Right atrium auricular region (tissue), 2 donors: ENCODE data around the gene SLC39A9. TPM values are rescaled to one million over a fixed set of nuclear protein-coding genes. Genes with fewer than 3 reads are reported as not detected.

Source experiments
- DNase-seq: peaks from one replicate; pipeline ENCODE4 v3.0.0-alpha.2; 2019; ENCODE audit warnings: low spot score
- H3K27ac ChIP-seq, 2 donors: fragments of 200-600 bp; sonication (generic); 1 replicate in 1 of 2; 2 replicates in 1 of 2; pipeline ENCODE4 v1.5.1; 2016 to 2019
- H3K27me3 ChIP-seq, 2 donors: fragments of 200-600 bp; sonication (generic); one replicate each; pipeline versions ENCODE4 v1.5.1 to v1.6.0; 2017 to 2019
- H3K36me3 ChIP-seq: fragments of 200-600 bp; sonication (generic); one replicate; pipeline ENCODE4 v1.5.1; 2016
- H3K4me1 ChIP-seq, 2 donors: fragments of 200-600 bp; sonication (generic); one replicate each; pipeline versions ENCODE4 v1.5.1 to v1.6.0; 2017 to 2019
- H3K4me3 ChIP-seq, 2 donors: fragments of 200-600 bp; sonication (generic); 1 replicate in 1 of 2; 2 replicates in 1 of 2; pipeline ENCODE4 v1.5.1; 2017 to 2019; ENCODE audit warnings: mild to moderate bottlenecking in 1 of 2, moderate library complexity in 1 of 2
- H3K9me3 ChIP-seq, 2 donors: fragments of 200-600 bp; sonication (generic); one replicate each; pipeline ENCODE4 v1.5.1; 2019
- total RNA-seq, 2 donors: library from RNA; depleted of rRNA; stranded (reverse); fragments of >200 nt; gene quantifications; one replicate each; pipeline ENCODE4 v1.1.0, GENCODE V29; 2016
- TF ChIP-seq, protein P1 (sequence below), 2 donors: fragments of 200-600 bp; sonication (generic); IDR thresholded peaks; one replicate each; pipeline ENCODE4 v1.5.1; 2019; ENCODE audit warnings: antibody characterized with exemption in 2 of 2

Gene SLC39A9
- total RNA-seq, 2 donors from 2014 or later, result 29.3 to 37.5 TPM

DNA sequence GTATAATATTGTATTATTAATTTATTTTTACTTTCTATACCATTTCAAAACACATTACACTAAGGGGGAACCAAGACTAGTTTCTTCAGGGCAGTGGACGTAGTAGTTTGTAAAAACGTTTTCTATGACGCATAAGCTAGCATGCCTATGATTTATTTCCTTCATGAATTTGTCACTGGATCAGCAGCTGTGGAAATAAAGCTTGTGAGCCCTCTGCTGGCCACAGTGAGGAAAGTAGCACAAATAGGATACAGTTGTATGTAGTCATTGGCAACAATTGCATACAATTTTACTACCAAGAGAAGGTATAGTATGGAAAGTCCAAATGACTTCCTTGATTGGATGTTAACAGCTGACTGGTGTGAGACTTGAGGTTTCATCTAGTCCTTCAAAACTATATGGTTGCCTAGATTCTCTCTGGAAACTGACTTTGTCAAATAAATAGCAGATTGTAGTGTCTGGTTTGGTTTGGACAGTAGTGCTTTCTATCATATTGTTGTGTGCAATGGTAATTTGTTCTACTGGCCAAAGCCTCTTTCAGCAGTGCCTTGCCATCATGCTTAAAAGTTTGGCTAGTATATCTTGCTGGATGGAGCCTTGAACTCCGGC, 61.7 kb downstream of the SLC39A9 start:
- Histone ChIP-seq H3K9me3 (no peaks in the 10 kb centered on the region), H3K27me3 (no peaks in the 10 kb centered on the region), H3K4me1 (no peaks in the 10 kb centered on the region), H3K27ac (no peak overlapping the region), H3K4me3 (no peak overlapping the region), H3K36me3 (peaks cover 25% of the 10 kb centered on the region)
- TF ChIP-seq, protein P1, sequence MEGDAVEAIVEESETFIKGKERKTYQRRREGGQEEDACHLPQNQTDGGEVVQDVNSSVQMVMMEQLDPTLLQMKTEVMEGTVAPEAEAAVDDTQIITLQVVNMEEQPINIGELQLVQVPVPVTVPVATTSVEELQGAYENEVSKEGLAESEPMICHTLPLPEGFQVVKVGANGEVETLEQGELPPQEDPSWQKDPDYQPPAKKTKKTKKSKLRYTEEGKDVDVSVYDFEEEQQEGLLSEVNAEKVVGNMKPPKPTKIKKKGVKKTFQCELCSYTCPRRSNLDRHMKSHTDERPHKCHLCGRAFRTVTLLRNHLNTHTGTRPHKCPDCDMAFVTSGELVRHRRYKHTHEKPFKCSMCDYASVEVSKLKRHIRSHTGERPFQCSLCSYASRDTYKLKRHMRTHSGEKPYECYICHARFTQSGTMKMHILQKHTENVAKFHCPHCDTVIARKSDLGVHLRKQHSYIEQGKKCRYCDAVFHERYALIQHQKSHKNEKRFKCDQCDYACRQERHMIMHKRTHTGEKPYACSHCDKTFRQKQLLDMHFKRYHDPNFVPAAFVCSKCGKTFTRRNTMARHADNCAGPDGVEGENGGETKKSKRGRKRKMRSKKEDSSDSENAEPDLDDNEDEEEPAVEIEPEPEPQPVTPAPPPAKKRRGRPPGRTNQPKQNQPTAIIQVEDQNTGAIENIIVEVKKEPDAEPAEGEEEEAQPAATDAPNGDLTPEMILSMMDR (IDR thresholded peaks at IDR 0.05), result peak; percentile 52 to 81
- peak; percentile 78 for DNase-seq

DNA sequence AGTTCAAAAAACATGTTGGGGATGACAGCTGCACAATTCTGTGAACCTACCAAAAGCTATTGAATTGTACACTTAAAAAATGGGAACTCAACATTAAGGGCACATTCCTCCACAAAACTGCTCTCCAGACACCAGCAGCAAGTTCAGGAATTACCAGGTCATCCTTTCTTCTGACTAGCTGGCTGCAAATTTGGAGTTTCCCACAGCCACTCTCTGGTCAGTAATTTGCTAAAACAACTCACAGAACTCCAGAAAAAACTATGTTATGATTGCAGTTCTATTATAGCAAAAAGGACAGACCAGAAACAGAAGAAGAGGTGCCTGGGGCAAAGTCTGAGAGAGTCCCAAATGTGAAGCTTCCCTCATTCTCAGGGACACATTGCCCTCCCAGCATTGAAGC, 65.9 kb downstream of the SLC39A9 start:
- no peaks in the 10 kb centered on the region for H3K4me1 ChIP-seq
- TF ChIP-seq, protein P1 (IDR thresholded peaks at IDR 0.05), result no peak
- H3K27ac ChIP-seq, result no peak overlapping the region
- no peak for DNase-seq
- H3K27me3 ChIP-seq, result no peaks in the 10 kb centered on the region
- no peaks in the 10 kb centered on the region for H3K9me3 ChIP-seq
- no peaks in the 10 kb centered on the region for H3K36me3 ChIP-seq
- no peak overlapping the region for H3K4me3 ChIP-seq

DNA sequence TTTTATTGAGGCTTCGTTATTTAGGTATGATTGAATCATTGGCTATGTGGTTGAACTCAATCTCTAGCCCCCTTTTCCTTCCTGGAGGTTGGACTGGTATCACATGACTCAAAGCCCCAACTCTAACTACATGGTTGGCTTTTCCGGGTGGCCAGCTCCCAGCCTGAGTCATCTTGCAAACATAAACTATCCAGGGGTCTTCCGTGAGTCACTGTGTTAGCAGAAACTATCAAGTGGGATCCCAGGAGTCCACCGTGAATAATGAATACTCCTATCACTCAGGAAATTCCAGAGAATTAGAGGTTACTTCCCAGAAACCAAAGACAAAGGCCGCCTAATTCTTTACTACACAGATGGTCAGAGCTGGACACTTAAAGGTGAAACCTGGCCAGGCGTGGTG, 66.3 kb downstream of the SLC39A9 start:
- Histone ChIP-seq H3K4me1 (no peaks in the 10 kb centered on the region), H3K4me3 (no peak overlapping the region), H3K27ac (no peak overlapping the region), H3K27me3 (no peaks in the 10 kb centered on the region), H3K9me3 (no peaks in the 10 kb centered on the region), H3K36me3 (no peaks in the 10 kb centered on the region)
- no peak for DNase-seq
- TF ChIP-seq, protein P1 (IDR thresholded peaks at IDR 0.05), result no peak

DNA sequence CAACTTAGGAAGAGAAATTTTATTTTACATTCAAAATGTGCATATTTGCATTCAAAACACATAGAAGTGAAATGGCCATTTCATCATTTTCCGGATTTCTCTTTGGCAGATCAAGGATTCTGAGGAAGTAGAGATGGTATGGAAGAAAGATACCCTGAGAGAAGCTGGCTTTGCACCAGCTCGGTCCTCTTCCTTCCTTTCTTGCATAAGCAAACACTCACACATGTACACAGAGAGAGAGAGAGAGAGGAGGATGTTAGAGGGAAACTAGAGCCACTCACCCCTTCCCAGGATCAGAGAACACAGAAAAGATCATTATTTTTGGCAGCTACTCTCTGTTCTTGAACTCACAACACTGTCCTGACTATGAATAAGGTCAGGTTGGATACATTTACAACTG, 70.5 kb downstream of the SLC39A9 start:
- Histone ChIP-seq H3K27me3 (no peaks in the 10 kb centered on the region), H3K27ac (no peak overlapping the region), H3K4me3 (no peak overlapping the region), H3K36me3 (no peaks in the 10 kb centered on the region), H3K4me1 (no peaks in the 10 kb centered on the region), H3K9me3 (no peaks in the 10 kb centered on the region)
- TF ChIP-seq, protein P1 (IDR thresholded peaks at IDR 0.05), result no peak
- DNase-seq, result no peak

DNA sequence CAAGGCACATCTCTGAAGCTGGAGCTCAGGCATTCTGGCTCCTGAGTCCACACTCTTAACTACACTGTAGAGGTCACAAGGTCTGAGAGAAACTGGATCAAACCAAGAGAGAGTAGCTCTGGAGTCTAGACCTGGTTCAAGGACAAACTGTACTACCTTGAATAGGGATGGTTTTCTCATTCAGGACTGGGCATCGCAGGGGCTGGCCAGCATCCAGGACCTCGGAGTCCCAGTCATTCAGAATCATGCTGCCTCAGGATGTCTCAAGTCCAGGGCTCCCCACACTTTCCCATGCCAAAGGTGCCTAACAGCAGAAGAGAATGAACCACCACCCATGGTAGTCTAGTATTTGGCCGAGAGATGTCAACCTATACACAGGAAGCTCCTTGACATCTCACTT, 72.9 kb downstream of the SLC39A9 start:
- no peak overlapping the region for H3K27ac ChIP-seq
- H3K4me3 ChIP-seq, result no peak overlapping the region
- no peak for DNase-seq
- TF ChIP-seq, protein P1 (IDR thresholded peaks at IDR 0.05), result no peak
- H3K9me3 ChIP-seq, result no peaks in the 10 kb centered on the region
- no peaks in the 10 kb centered on the region for H3K27me3 ChIP-seq
- H3K4me1 ChIP-seq, result no peaks in the 10 kb centered on the region
- no peaks in the 10 kb centered on the region for H3K36me3 ChIP-seq

DNA sequence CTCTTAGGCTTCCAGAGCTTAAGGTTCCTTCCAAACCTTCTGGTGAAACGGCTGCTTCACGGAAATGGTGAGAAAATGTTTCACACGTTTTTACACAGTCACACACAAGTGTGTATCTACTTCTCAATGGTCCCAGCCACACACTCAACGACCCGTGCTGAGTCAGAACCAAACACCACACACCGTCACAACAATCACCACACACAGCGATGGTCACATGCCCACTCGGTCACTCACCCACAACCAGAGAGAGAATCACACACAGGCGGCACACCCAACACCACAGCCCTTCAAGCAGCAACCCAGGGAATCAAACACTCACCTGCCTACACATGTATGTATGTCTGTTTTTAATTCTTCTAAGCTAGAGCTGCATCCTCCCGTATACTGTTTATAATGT, 73.4 kb downstream of the SLC39A9 start:
- no peaks in the 10 kb centered on the region for H3K27me3 ChIP-seq
- no peaks in the 10 kb centered on the region for H3K9me3 ChIP-seq
- TF ChIP-seq, protein P1 (IDR thresholded peaks at IDR 0.05), result no peak
- H3K36me3 ChIP-seq, result no peaks in the 10 kb centered on the region
- H3K27ac ChIP-seq, result no peak overlapping the region
- DNase-seq, result no peak
- no peaks in the 10 kb centered on the region for H3K4me1 ChIP-seq
- no peak overlapping the region for H3K4me3 ChIP-seq
